HepG2 (cell line): Measurements from ENCODE around the gene PAPSS1. TPM values are rescaled to one million over a fixed set of nuclear protein-coding genes. Genes with fewer than 3 reads are reported as not detected.
A peak's percentile ranks its signal among the peaks of the same experiment; 100 is the strongest.

Experiments used
- ATF7-NPFF ChIP-seq: sonication (generic); formaldehyde crosslinking; IDR thresholded peaks from 2 replicates; pipeline ENCODE4 v1.8.1; 2023; ENCODE audit warnings: mild to moderate bottlenecking, low read depth, missing genetic modification reagents, moderate library complexity
- GATAD2A ChIP-seq: IDR thresholded peaks from 2 replicates; pipeline ENCODE4 v1.6.1; 2016
- ISL2 ChIP-seq: sonication (generic); formaldehyde crosslinking; IDR thresholded peaks from 2 replicates; pipeline ENCODE4 v1.5.0; 2020; ENCODE audit warnings: missing genetic modification reagents
- KDM2A ChIP-seq: sonication (generic); formaldehyde crosslinking; IDR thresholded peaks from 2 replicates; pipeline ENCODE4 v1.4.0; 2020; ENCODE audit warnings: low read depth, missing genetic modification reagents, borderline replicate concordance
- MIER2 ChIP-seq: IDR thresholded peaks from 2 replicates; pipeline ENCODE4 v1.6.1; 2016; ENCODE audit warnings: missing biosample characterization, missing genetic modification reagents
- MYC ChIP-seq: sonication (generic); formaldehyde crosslinking; IDR thresholded peaks from 2 replicates; pipeline ENCODE4 v1.9.0; 2021; ENCODE audit warnings: missing genetic modification reagents, borderline replicate concordance
- NR2C2 ChIP-seq: sonication (generic); formaldehyde crosslinking; IDR thresholded peaks from 2 replicates; pipeline ENCODE4 v1.4.0; 2020; ENCODE audit warnings: missing genetic modification reagents, mild to moderate bottlenecking, moderate library complexity, borderline replicate concordance
- ZNF160 ChIP-seq: sonication (generic); formaldehyde crosslinking; IDR thresholded peaks from 2 replicates; pipeline ENCODE4 v1.8.0; 2022; ENCODE audit warnings: mild to moderate bottlenecking, inconsistent platforms, missing genetic modification reagents
- ZNF230 ChIP-seq: sonication (generic); formaldehyde crosslinking; IDR thresholded peaks from 2 replicates; pipeline ENCODE4 v1.4.0; 2020; ENCODE audit warnings: mild to moderate bottlenecking, missing genetic modification reagents
- ZNF335 ChIP-seq: sonication (generic); formaldehyde crosslinking; IDR thresholded peaks from 2 replicates; pipeline ENCODE4 v1.4.0; 2020; ENCODE audit warnings: missing genetic modification reagents
- ZNF441 ChIP-seq: sonication (generic); formaldehyde crosslinking; IDR thresholded peaks from 2 replicates; pipeline ENCODE4 v1.7.0; 2021; ENCODE audit warnings: missing genetic modification reagents, borderline replicate concordance
- ZNF678 ChIP-seq: sonication (generic); formaldehyde crosslinking; IDR thresholded peaks from 2 replicates; pipeline ENCODE4 v1.4.0; 2020; ENCODE audit warnings: mild to moderate bottlenecking, missing genetic modification reagents
- polyA plus RNA-seq, 8 experiments: library from polyadenylated mRNA; depleted of rRNA in 3 of 8; stranded (reverse) in 7 of 8; unstranded in 1 of 8; fragments of >200 nt; fragmentation: Illumina TruSeq in 4 of 8; extraction: Trizol in 4 of 8; gene quantifications; 2 replicates each; pipeline versions ENCODE4 v1.2.1 to v1.2.3, GENCODE V29; 2011 to 2016; ENCODE audit warnings: low read depth in 4 of 8, missing spikeins in 1 of 8, mixed read lengths in 1 of 8; ENCODE audit not compliant: insufficient read depth in 1 of 8
- total RNA-seq, 5 experiments: library from RNA; depleted of rRNA; stranded (reverse); fragments of >200 nt; fragmentation: Illumina TruSeq; extraction: Trizol; gene quantifications; 2 replicates each; pipeline ENCODE4 v1.2.3, GENCODE V29; 2016; ENCODE audit warnings: low read depth in 1 of 5
- TF ChIP-seq, protein P1 (sequence below): sonication (generic); formaldehyde crosslinking; IDR thresholded peaks from 2 replicates; pipeline ENCODE4 v1.4.0; 2020; ENCODE audit warnings: missing genetic modification reagents
- TF ChIP-seq, protein P2 (sequence below): IDR thresholded peaks from 2 replicates; pipeline ENCODE4 v1.6.1; 2016; ENCODE audit warnings: mild to moderate bottlenecking
- TF ChIP-seq, protein P3 (sequence below): IDR thresholded peaks from 2 replicates; pipeline ENCODE4 v1.6.1; 2018; ENCODE audit warnings: missing genetic modification reagents, mild to moderate bottlenecking, missing compliant biosample characterization
- TF ChIP-seq, protein P4 (sequence below): sonication (generic); formaldehyde crosslinking; IDR thresholded peaks from 2 replicates; pipeline ENCODE4 v1.5.0; 2020; ENCODE audit warnings: mild to moderate bottlenecking, missing genetic modification reagents
- TF ChIP-seq, protein P5 (sequence below): sonication (generic); formaldehyde crosslinking; IDR thresholded peaks from 2 replicates; pipeline ENCODE4 v1.5.0; 2020; ENCODE audit warnings: mild to moderate bottlenecking, missing genetic modification reagents, borderline replicate concordance
- TF ChIP-seq, protein P6 (sequence below): IDR thresholded peaks from 2 replicates; pipeline ENCODE4 v1.6.1; 2018; ENCODE audit warnings: missing genetic modification reagents

PAPSS1 gene
- total and polyA plus RNA-seq, 2 of the 13 experiments (the other 11 are each of a cell fraction or from before 2014, with no cell fraction given), result 105 to 126 TPM

DNA sequence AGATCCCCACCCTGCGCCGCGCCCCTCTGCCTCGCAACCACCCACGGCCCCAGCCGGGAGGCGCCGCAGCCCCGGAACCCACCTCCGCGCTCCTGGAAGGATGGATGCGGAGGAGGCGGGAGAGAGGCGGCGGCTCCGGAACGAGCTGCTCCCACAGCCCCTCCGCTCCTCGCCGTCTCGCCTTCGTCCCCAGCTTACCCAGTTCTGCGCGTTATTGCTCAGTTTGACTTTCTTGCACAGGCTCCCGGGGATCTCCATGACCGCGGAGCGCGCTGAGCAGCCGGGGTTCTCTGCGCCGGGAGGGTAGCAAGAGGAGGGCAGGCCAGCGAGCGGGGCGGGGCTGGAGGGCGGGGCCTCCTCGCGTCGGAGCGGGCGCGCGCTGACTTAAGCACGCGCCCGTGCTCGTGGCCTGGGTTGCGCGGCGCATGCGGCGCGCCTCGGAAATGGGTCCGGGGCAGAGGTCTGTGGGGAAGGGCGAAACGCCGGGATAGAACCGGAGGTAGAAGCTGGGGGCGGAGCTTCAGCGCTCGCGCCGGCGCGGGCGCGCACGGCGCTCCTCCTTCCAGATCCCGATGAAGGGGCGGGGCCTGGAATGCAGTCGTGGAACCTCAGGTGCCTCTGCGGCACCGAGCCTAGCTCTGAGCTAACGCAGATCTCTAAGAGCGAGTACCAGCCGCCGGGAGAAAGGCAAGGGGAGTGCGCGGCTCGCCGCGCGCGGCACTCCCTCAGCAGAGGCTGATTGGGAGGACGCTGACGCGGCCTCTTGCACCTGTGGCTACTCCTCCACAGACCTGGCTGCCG lies at the start of gene PAPSS1 (continued):
- TF ChIP-seq, protein P1, sequence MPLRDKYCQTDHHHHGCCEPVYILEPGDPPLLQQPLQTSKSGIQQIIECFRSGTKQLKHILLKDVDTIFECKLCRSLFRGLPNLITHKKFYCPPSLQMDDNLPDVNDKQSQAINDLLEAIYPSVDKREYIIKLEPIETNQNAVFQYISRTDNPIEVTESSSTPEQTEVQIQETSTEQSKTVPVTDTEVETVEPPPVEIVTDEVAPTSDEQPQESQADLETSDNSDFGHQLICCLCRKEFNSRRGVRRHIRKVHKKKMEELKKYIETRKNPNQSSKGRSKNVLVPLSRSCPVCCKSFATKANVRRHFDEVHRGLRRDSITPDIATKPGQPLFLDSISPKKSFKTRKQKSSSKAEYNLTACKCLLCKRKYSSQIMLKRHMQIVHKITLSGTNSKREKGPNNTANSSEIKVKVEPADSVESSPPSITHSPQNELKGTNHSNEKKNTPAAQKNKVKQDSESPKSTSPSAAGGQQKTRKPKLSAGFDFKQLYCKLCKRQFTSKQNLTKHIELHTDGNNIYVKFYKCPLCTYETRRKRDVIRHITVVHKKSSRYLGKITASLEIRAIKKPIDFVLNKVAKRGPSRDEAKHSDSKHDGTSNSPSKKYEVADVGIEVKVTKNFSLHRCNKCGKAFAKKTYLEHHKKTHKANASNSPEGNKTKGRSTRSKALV (CRISPR knock-in tag), result peak; percentile 96
- TF ChIP-seq, protein P2, sequence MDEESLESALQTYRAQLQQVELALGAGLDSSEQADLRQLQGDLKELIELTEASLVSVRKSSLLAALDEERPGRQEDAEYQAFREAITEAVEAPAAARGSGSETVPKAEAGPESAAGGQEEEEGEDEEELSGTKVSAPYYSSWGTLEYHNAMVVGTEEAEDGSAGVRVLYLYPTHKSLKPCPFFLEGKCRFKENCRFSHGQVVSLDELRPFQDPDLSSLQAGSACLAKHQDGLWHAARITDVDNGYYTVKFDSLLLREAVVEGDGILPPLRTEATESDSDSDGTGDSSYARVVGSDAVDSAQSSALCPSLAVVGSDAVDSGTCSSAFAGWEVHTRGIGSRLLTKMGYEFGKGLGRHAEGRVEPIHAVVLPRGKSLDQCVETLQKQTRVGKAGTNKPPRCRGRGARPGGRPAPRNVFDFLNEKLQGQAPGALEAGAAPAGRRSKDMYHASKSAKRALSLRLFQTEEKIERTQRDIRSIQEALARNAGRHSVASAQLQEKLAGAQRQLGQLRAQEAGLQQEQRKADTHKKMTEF (CRISPR knock-in tag), result peak; percentile 78; the same call in 1 of the 2 replicates
- TF ChIP-seq ZNF678 (CRISPR knock-in tag) (peak; percentile 40; the same call in 1 of the 2 replicates), ZNF441 (peak; percentile 66; the same call in 1 of the 2 replicates), ISL2 (CRISPR knock-in tag) (no peak), KDM2A (peak; percentile 71), ZNF160 (CRISPR knock-in tag) (peak; percentile 32; the same call in 1 of the 2 replicates), MYC (CRISPR knock-in tag) (peak; percentile 76; the same call in 1 of the 2 replicates), MIER2 (CRISPR knock-in tag) (0 out of 2 replicates have a peak, but pooled peaks have one; percentile 7), GATAD2A (CRISPR knock-in tag) (peak; percentile 21; the same call in 1 of the 2 replicates), NR2C2 (peak; percentile 98), ATF7-NPFF (CRISPR knock-in tag) (peak; percentile 71; the same call in 1 of the 2 replicates), ZNF335 (CRISPR knock-in tag) (0 out of 2 replicates have a peak, but pooled peaks have one; percentile 36), ZNF230 (CRISPR knock-in tag) (0 out of 2 replicates have a peak, but pooled peaks have one; percentile 28)
- TF ChIP-seq, protein P3, sequence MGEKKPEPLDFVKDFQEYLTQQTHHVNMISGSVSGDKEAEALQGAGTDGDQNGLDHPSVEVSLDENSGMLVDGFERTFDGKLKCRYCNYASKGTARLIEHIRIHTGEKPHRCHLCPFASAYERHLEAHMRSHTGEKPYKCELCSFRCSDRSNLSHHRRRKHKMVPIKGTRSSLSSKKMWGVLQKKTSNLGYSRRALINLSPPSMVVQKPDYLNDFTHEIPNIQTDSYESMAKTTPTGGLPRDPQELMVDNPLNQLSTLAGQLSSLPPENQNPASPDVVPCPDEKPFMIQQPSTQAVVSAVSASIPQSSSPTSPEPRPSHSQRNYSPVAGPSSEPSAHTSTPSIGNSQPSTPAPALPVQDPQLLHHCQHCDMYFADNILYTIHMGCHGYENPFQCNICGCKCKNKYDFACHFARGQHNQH (CRISPR knock-in tag), result peak; percentile 45; the same call in 1 of the 2 replicates
- TF ChIP-seq, protein P4, sequence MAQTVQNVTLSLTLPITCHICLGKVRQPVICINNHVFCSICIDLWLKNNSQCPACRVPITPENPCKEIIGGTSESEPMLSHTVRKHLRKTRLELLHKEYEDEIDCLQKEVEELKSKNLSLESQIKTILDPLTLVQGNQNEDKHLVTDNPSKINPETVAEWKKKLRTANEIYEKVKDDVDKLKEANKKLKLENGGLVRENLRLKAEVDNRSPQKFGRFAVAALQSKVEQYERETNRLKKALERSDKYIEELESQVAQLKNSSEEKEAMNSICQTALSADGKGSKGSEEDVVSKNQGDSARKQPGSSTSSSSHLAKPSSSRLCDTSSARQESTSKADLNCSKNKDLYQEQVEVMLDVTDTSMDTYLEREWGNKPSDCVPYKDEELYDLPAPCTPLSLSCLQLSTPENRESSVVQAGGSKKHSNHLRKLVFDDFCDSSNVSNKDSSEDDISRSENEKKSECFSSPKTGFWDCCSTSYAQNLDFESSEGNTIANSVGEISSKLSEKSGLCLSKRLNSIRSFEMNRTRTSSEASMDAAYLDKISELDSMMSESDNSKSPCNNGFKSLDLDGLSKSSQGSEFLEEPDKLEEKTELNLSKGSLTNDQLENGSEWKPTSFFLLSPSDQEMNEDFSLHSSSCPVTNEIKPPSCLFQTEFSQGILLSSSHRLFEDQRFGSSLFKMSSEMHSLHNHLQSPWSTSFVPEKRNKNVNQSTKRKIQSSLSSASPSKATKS, result no peak
- TF ChIP-seq, protein P5, sequence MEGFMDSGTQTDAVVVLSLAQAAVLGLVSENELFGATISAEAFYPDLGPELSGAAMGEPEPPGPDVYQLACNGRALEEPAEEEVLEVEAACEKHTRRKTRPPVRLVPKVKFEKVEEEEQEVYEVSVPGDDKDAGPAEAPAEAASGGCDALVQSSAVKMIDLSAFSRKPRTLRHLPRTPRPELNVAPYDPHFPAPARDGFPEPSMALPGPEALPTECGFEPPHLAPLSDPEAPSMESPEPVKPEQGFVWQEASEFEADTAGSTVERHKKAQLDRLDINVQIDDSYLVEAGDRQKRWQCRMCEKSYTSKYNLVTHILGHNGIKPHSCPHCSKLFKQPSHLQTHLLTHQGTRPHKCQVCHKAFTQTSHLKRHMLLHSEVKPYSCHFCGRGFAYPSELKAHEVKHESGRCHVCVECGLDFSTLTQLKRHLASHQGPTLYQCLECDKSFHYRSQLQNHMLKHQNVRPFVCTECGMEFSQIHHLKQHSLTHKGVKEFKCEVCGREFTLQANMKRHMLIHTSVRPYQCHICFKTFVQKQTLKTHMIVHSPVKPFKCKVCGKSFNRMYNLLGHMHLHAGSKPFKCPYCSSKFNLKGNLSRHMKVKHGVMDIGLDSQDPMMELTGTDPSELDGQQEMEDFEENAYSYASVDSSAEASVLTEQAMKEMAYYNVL (CRISPR knock-in tag), result 0 out of 2 replicates have a peak, but pooled peaks have one; percentile 49
- TF ChIP-seq, protein P6, sequence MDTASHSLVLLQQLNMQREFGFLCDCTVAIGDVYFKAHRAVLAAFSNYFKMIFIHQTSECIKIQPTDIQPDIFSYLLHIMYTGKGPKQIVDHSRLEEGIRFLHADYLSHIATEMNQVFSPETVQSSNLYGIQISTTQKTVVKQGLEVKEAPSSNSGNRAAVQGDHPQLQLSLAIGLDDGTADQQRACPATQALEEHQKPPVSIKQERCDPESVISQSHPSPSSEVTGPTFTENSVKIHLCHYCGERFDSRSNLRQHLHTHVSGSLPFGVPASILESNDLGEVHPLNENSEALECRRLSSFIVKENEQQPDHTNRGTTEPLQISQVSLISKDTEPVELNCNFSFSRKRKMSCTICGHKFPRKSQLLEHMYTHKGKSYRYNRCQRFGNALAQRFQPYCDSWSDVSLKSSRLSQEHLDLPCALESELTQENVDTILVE, result peak; percentile 64; the same call in 1 of the 2 replicates
